ENCODE measurements around the gene SH3BP2.

SH3BP2 gene

DNA sequence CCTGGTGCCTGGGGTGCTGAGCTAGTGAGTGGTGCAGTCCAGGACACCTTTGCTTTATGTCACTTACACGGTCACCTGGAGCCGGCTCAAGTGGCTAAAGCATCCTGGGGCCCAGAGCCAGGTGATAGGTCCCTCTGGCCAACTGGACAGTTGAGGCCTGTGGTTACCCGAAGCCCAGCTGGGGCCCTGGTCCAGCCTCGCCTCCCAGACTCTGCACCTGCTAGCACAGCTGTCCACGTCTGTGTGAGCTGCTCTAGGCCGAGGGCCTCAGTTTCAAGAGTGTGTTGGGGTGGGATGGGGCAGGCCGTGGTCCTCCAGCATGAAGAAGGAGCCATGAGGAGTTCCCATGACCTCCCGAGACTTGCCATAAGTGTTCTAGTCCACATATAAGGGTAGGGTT lies 43.1 kb downstream of the SH3BP2 start:
- no peak for DNase-seq

- DNase-seq = no peak
Measured at GRCh38 chr4:2836391-2836859, 43.5 kb downstream of the SH3BP2 start.

DNA sequence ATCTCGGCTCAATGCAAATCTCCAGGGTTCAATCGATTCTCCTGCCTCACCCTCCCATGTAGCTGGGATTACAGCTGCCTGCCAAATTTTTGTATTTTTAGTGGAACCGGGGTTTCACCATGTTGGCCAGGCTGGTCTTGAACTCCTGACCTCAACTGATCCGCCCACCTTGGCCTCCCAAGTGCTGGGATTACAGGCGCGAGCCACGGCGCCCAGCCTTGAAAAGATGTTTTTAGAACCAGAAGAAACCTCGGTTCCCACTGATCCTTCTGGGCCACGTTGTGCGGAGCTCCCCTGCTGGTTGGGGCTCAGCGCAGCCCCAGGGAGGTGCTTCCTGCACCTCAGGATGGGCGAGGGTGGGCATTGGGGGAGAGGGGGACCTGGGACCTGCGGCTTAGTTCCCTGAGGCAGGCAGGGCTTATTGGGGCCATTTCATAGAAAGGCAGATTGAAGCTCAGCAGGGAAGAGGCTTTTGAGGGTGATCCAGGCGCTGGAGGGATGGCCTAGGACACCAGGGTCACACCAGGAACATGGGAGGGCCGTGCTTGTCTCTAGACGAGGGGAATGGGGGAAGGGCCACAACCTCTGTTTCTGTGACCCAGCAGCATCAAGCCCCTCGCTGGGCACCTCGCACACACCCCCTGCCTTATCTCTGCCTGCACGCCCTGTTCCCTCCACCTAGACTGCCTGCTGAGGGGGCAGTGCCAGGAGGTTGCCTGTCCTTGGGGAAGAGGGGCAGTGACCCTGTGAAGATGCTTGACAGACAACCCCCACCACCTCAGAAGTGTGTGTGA lies 44.4 kb downstream of the SH3BP2 start:
- no peak for DNase-seq

GRCh38 chr4:2837904-2838496 lies 45.1 kb downstream of the SH3BP2 start:
- DNase-seq = no peak

DNA sequence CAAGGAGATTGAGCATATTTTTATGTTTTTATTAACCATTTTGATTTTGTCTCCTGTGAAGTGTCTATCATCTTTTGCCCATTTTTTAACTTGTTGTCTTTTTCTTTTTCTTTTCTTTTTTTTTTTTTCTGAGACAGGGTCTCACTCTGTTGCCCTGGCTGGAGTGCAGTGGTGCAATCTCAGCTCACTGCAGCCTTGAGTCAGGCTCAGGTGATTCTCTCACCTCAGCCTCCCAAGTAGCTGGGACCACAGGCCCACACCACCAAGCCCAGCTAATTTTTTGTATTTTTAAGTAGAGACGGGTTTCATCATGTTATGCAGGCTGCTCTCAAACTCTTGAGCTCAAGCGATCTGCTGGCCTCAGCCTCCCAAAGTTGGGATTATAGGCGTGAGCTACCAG lies 46.2 kb downstream of the SH3BP2 start:
- no peak for DNase-seq

DNA sequence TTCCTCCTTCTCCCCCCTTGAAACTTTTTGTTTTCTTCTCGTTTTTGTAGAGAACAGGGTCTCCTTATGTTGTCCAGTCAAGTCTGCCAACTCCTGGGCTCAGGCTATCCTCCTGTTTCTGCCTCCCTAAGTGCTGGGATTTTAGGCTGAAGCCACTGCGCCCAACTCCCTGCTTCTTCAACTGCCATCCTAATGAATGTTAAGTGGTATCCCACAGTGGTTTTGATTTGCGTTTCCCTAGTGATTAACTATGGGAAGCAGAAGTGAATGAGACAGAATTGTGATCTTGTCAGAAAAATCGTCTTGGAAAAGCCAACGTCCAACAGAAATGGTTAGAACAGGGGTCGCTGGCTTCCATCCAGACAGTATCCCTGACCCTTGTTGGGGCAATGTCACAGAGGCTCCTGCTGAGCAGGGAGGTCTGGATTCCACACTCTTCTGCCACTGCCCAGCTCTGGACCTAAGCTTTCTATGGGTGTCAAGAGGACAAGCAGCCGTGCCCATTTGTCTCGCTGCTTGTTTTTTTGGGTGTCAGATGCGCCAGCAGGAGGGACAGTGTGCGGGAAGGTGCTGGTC lies 49.9 kb downstream of the SH3BP2 start:
- no peak for DNase-seq

- peak; percentile 53 for DNase-seq
Measured at GRCh38 chr4:2843263-2843940, 50.5 kb downstream of the SH3BP2 start, which contains the start of gene ADD1. Gene ADD1, plus strand, starts transcription at chr4:2843844. Its CDS starts 32,072 bp downstream, at chr4:2875916.

GRCh38 chr4:2843941-2844584 lies 51.2 kb downstream of the SH3BP2 start:
- no peak for DNase-seq

DNA sequence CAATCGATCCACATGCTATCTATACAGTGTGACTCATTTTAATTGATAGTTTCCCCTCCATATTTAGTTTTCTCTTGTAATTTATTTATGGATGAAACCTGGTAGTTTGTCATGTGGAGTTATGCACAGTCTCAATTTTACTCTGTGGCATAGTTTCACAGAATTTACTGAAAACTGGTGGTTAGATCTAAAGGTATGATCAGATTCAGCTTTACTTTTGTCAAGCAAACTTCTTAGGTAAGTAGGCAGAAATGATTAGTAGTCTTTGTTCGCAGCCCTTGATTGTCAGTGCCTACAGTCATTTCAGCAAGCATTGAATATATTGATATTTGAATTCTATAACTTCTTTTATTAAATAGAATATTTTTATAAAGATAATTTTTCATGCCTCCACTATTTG lies 53.3 kb downstream of the SH3BP2 start:
- no peak for DNase-seq

DNA sequence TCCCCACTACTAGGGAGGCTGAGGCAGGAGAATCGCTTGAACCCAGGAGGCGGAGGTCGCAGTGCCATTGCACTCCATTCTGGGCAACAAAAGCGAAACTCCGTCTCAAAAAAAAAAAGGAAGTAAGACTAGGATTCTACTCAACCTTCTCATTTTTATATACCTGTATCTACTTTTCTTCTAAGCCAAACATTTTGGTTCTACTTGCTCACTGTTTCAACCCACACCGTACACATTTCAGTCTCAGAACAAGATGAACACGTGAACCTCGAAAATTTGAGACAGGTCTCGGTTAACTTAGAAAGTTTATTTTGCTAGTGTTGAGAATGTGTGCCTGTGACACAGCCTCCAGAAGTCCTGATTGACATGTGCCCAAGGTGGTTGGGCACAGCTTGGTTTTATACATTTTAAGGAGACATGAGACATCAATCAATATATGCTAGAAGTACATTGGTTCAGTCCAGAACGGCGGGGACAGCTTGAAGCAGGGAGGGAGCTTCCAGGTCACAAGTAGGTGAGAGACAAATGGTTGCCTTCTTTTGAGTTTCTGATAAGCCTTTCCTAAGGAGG lies 54.5 kb downstream of the SH3BP2 start:
- no peak for DNase-seq

DNA sequence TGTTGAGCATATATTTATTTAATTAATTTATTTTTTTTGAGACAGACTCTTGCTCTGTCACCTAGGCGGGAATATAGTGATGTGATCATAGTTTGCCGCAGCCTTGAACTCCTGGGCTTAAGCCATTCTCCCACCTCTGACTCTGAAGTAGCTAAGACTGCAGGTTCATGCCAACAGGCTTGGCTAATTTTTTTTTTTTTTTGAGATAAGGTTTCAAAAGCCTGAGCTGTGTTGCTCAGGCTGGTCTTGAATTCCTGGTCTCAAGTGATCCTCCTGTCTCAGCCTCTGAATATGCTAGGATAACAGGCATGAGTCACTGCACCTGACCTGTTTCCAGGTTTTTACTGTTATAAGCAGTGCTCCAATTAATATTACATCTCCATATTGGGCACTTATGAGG lies 55.6 kb downstream of the SH3BP2 start:
- peak; percentile 23 for DNase-seq

- DNase-seq = peak; percentile 1
Measured at GRCh38 chr4:2849267-2850152, 56.6 kb downstream of the SH3BP2 start.

GRCh38 chr4:2850966-2851798 lies 58.3 kb downstream of the SH3BP2 start:
- no peak for DNase-seq

DNA sequence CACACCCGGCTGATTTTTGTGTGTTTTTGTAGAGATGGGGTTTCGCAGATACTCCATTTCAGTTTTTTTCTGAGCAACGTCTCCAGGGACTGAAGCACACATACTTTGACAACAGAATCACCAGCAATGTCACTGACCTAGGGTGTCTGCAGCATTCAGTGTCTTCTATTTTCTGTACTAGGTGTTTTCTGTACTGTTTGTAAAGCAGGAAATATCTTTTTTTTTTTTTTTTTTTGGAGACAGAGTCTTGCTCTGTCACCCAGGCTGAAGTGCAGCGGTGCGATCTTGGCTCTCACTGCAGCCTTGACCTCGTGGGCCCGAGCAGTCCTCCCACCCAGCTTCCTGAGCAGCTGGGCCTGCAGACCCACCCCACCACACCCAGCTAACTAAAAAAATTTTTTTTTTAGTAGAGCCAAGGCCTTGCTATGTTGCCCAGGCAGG lies 59.6 kb downstream of the SH3BP2 start:
- no peak for DNase-seq

DNA sequence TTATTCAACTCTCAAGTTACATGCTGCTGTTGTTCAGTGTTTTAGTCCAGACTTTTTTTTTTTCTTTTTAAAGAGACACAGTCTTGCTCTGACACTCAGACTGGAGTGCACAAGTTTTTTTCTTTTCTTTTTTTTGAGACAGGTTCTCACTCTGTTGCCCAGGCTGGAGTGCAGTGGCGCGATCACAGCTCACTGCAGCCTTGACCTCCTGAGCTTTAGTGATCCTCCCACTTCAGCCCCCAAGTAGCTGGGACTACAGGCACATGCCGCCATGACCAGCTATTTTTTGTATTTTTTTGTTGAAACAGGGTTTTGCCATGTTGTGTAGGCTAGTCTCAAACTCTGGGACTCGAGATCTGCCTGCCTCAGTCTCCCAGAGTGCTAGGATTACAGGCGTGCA lies 62.7 kb downstream of the SH3BP2 start:
- DNase-seq = no peak

DNA sequence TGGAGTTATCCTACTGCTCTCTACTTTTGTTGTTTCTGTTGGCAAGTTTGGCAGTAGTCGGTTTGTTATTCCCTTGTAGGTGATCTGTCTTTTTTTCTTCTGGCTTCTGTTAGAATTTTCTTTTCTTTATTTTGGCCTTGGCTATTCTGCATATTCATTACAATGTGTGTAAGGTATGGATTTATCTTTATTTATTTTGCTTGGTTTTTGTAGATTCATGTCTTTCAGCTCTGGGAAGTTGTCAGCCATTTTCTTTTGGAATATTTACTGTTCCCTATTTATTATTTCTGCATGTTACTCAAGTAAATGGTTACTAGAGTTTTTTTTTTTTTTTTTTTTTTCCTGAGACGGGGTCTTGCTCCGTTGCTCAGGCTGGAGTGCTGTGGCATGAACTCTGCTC lies 63.4 kb downstream of the SH3BP2 start:
- no peak for DNase-seq

- no peak for DNase-seq
Measured at GRCh38 chr4:2857349-2857927, 64.6 kb downstream of the SH3BP2 start.

GRCh38 chr4:2858451-2859217 lies 65.7 kb downstream of the SH3BP2 start:
- no peak for DNase-seq

GRCh38 chr4:2859514-2859913 lies 66.6 kb downstream of the SH3BP2 start:
- no peak for DNase-seq

Data from DMS79 treated with DMSO at 0.1 percent for 48 hours (cell line).